AG04449 (cell line): Measurements from ENCODE around the gene THEMIS.
"Not testable (repeated sequence)": the region's sequence is repeated elsewhere in the genome, so short reads cannot be mapped to it uniquely, and the experiment has no call there.

Experiments
- CTCF ChIA-PET: fragments of 350-600 bp; formaldehyde crosslinking; extraction: SDS; loops from one replicate; lab custom pipeline; 2021; ENCODE audit warnings: antibody characterized with exemption; lab: Yijun Ruan, JAX
- POLR2A ChIA-PET: fragments of 400-600, 350-600 bp; formaldehyde crosslinking; extraction: SDS; loops from one replicate; lab custom pipeline; 2020; ENCODE audit warnings: antibody characterized with exemption, inconsistent platforms; lab: Yijun Ruan, JAX
- DNase-seq: peaks from one replicate; pipeline ENCODE4 v3.0.0-alpha.2; 2010; ENCODE audit warnings: low read depth, low spot score
- H3K4me3 ChIP-seq: 2 replicates; pipeline ENCODE4 v1.5.1; 2011; ENCODE audit warnings: low read depth, mild to moderate bottlenecking, control low read depth, low read length
- CTCF ChIP-seq: IDR thresholded peaks from one replicate; pipeline ENCODE4 v1.5.1; 2011; ENCODE audit warnings: mild to moderate bottlenecking, moderate library complexity, low read length, control low read depth, inconsistent platforms; ENCODE audit not compliant: insufficient read depth; ENCODE audit errors: missing control alignments

THEMIS gene

GRCh38 chr6:127690092-127690491 lies 210.8 kb downstream of the THEMIS start:
- ChIA-PET POLR2A (no interaction called here), CTCF (interaction anchor here (0.8 to 2.1 kb wide), 9 partner anchors 9 to 174 kb away, joined by 3 to 9 read pairs (median 5); no protein-coding TSS in a partner anchor)
- DNase-seq = no peak
- peak; percentile 45 for TF ChIP-seq CTCF
- H3K4me3 ChIP-seq = no peak overlapping the region

DNA sequence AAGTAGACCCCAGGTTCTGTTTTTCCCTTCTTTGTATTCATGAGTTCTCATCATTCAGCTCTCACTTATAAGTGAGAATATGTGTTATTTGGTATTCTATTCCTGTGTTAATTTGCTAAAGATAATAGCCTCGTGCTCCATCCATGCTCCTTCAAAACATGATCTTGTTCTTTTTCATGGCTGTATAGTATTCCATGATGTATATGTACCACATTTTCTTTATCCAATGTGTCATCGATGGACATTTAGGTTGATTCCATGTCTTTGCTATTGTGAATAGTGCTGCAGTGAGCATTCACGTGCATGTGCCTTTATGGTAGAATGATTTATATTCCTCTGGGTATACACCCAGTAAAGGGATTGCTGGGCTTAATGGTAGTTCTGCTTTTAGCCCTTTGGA lies 213.4 kb downstream of the THEMIS start:
- not testable (repeated sequence) for DNase-seq
- CTCF ChIA-PET = interaction anchor here (1.0 kb wide), 1 partner anchor 12 kb away, joined by 3 read pairs; no protein-coding TSS in a partner anchor

DNA sequence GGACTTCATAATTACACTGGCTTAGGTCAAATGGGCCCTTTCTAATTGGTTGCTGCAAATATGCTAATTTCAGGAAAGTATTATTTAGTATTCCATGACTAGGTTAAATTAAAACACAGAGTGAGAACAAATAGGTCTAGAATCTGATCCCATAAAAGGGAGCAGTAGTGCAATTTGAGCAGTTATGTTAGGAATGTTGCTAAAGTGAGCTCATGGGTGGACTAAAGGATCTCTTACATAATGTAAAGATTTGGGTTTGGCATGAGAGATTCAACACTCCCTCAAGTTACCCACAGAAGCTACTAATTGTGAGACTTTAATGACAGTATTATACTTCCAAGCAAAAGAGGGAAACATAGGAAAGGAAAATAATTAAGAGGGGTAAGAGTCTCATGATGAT lies 214.8 kb downstream of the THEMIS start:
- ChIA-PET POLR2A (no interaction called here), CTCF (interaction anchor here (1.1 kb wide), 1 partner anchor 220 kb away, joined by 3 read pairs; no protein-coding TSS in a partner anchor)
- no peak for TF ChIP-seq CTCF
- H3K4me3 ChIP-seq = no peak overlapping the region
- no peak for DNase-seq

More for the DNA sequence above, 213.4 kb downstream of the THEMIS start:
- POLR2A ChIA-PET, H3K4me3 ChIP-seq: not testable (repeated sequence)

GRCh38 chr6:127684501-127684900 lies 216.4 kb downstream of the THEMIS start:
- no peak for TF ChIP-seq CTCF
- H3K4me3 ChIP-seq = no peak overlapping the region
- POLR2A ChIA-PET = no interaction called here
- CTCF ChIA-PET = no interaction called here
- no peak for DNase-seq
